GM19351 (cell line): ENCODE data around the gene FAM240B.
A peak's percentile ranks its signal among the peaks of the same experiment; 100 is the strongest.

Experiments used
- ATAC-seq: cut with Tn5 transposase; IDR thresholded peaks from one replicate; pipeline ENCODE4 v1.9.1; 2021; ENCODE audit warnings: mild to moderate bottlenecking, moderate library complexity; ENCODE audit not compliant: unreplicated experiment

The FAM240B gene

GRCh38 chr9:38705917-38706316 lies 14.0 kb downstream of the FAM240B start:
- no peak for ATAC-seq

GRCh38 chr9:38700695-38701094 lies 19.2 kb downstream of the FAM240B start:
- no peak for ATAC-seq

- ATAC-seq: peak; percentile 53
These were observed 20.6 kb downstream of the FAM240B start for GRCh38 chr9:38699337-38699736.

- ATAC-seq: no peak
These were observed 22.1 kb downstream of the FAM240B start for GRCh38 chr9:38697776-38698300.

GRCh38 chr9:38696999-38697398 lies 22.9 kb downstream of the FAM240B start:
- ATAC-seq: no peak

- no peak for ATAC-seq
These were observed 25.3 kb downstream of the FAM240B start for GRCh38 chr9:38694676-38695075.

- no peak for ATAC-seq
These were observed 27.2 kb downstream of the FAM240B start for GRCh38 chr9:38692707-38693106.

GRCh38 chr9:38690574-38690973 lies 29.4 kb downstream of the FAM240B start:
- no peak for ATAC-seq

- no peak for ATAC-seq
These were observed 30.3 kb downstream of the FAM240B start for GRCh38 chr9:38689678-38690077.

- ATAC-seq: no peak
These were observed 31.9 kb downstream of the FAM240B start for GRCh38 chr9:38687992-38688391.

- peak; percentile 85 for ATAC-seq
These were observed 32.5 kb downstream of the FAM240B start for GRCh38 chr9:38687389-38687842.

GRCh38 chr9:38686933-38687332 lies 33.0 kb downstream of the FAM240B start:
- no peak for ATAC-seq

GRCh38 chr9:38685535-38685934 lies 34.4 kb downstream of the FAM240B start:
- ATAC-seq: no peak

GRCh38 chr9:38683336-38683735 lies 36.6 kb downstream of the FAM240B start:
- no peak for ATAC-seq

GRCh38 chr9:38682713-38683112 lies 37.2 kb downstream of the FAM240B start:
- ATAC-seq: no peak

GRCh38 chr9:38681747-38682227 lies 38.1 kb downstream of the FAM240B start:
- peak; percentile 70 for ATAC-seq

GRCh38 chr9:38680837-38681445 lies 39.0 kb downstream of the FAM240B start:
- ATAC-seq: no peak

- no peak for ATAC-seq
These were observed 42.2 kb downstream of the FAM240B start for GRCh38 chr9:38677660-38678303.

GRCh38 chr9:38675831-38676230 lies 44.1 kb downstream of the FAM240B start:
- ATAC-seq: no peak

GRCh38 chr9:38675211-38675610 lies 44.7 kb downstream of the FAM240B start:
- no peak for ATAC-seq

- no peak for ATAC-seq
These were observed 46.3 kb downstream of the FAM240B start for GRCh38 chr9:38673399-38674193.
